ENCODE results near the gene RGS16.

RGS16 gene

DNA sequence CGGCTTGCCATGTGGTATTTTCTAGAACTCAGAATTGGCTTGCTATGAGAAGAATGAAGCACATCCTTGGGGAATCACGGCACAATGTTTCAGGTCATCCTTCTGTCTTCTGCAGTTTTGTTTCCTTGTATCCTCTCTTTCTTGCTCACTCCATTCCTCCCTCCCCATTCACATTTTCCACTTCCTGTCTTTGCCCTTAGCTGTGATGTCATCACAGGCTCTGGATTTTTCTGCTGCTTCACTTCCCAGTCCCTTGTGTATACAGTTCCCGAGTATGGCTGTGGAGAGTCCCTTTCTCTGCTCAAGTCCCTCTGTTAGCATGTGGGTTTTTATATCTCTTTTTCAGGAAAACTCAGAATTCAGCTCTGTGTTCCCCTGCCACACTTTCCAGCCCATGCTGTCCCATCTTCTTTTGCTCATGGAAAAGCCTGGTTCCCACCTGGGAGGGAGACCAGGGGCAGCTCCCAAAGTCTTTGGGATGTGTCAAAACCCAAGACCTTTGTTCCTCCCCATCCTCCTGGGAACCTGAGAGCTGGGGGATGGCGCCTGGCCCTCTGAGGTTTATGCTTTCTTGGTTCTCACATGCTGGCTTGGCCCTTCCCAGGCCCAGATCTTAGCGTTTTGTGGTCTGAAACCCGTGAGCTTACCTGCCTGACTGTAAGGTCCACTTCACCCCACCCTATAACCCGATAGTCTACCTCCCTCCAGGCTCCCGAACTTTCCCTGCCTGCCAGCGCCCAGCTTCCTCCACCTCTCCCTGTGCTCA lies 4.8 kb upstream of the RGS16 start:
- Mint-ChIP-seq H3K27me3 (peaks cover 8% of the 10 kb centered on the region), H3K9me3 (no peaks in the 10 kb centered on the region), H3K36me3 (no peaks in the 10 kb centered on the region), H3K4me1 (peaks cover 16% of the 10 kb centered on the region), H3K4me3 (no peak overlapping the region), H3K27ac (no peak overlapping the region)
- DNase-seq (ENCODE audit: low spot score in 2 of 2) (no peak), ATAC-seq (ENCODE audit: low read depth) (no peak)

DNA sequence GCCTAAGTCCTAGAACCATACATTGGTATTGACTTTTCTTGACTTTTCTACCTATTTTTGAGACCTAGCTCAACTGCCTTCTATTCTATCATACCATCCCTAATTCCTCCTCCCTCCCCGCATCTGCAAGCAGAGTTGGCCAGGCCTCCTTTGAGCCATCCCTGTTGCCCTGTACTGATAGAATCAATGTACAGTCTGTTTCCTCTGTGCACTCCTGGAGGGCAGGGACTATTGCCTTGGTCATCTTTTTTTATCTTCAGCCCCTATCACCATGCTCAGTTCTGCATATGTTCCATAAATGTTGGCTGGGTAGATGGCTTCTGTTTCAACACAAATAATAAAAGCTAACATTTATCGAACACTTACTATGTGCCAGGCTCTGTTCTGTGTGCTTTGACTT lies 4.0 kb upstream of the RGS16 start:
- ATAC-seq (ENCODE audit: low read depth) (no peak), DNase-seq (ENCODE audit: low spot score in 2 of 2) (no peak)
- H3K27me3 Mint-ChIP-seq = peaks cover 8% of the 10 kb centered on the region
- no peak overlapping the region for H3K27ac Mint-ChIP-seq
- peaks cover 20% of the 10 kb centered on the region for H3K4me1 Mint-ChIP-seq
- H3K9me3 Mint-ChIP-seq = no peaks in the 10 kb centered on the region
- H3K36me3 Mint-ChIP-seq = no peaks in the 10 kb centered on the region
- no peak overlapping the region for H3K4me3 Mint-ChIP-seq

- DNase-seq (ENCODE audit: low spot score in 2 of 2) = no peak
Measured at GRCh38 chr1:182607566-182607965, 3.4 kb upstream of the RGS16 start.

GRCh38 chr1:182603646-182604174 lies 479 bp downstream of the RGS16 start:
- H3K36me3 Mint-ChIP-seq = peaks cover 4% of the 10 kb centered on the region
- H3K27ac Mint-ChIP-seq = peak overlapping the region; percentile 66
- ATAC-seq (ENCODE audit: low read depth) (peak; percentile 5), DNase-seq (ENCODE audit: low spot score in 2 of 2) (no peak)
- no peaks in the 10 kb centered on the region for H3K27me3 Mint-ChIP-seq
- H3K4me3 Mint-ChIP-seq = peak overlapping the region; percentile 86
- H3K4me1 Mint-ChIP-seq = peaks cover 17% of the 10 kb centered on the region
- no peaks in the 10 kb centered on the region for H3K9me3 Mint-ChIP-seq

More at GRCh38 chr1:182607566-182607965, 3.4 kb upstream of the RGS16 start:
- H3K4me1 Mint-ChIP-seq = peaks cover 20% of the 10 kb centered on the region
- ATAC-seq (ENCODE audit: low read depth) = no peak
- H3K4me3 Mint-ChIP-seq = no peak overlapping the region
- H3K9me3 Mint-ChIP-seq = no peaks in the 10 kb centered on the region
- H3K36me3 Mint-ChIP-seq = no peaks in the 10 kb centered on the region
- no peak overlapping the region for H3K27ac Mint-ChIP-seq
- H3K27me3 Mint-ChIP-seq = peaks cover 8% of the 10 kb centered on the region

- Mint-ChIP-seq H3K9me3 (no peaks in the 10 kb centered on the region), H3K36me3 (peaks cover 4% of the 10 kb centered on the region), H3K4me1 (peaks cover 17% of the 10 kb centered on the region), H3K27me3 (no peaks in the 10 kb centered on the region), H3K27ac (peak overlapping the region; percentile 66), H3K4me3 (peak overlapping the region; percentile 86)
- DNase-seq (ENCODE audit: low spot score in 2 of 2) = no peak
- no peak for ATAC-seq (ENCODE audit: low read depth)
Measured at GRCh38 chr1:182602935-182603645, 1.1 kb downstream of the RGS16 start.

GRCh38 chr1:182601913-182602312 lies 2.3 kb downstream of the RGS16 start:
- no peak overlapping the region for H3K4me3 Mint-ChIP-seq
- H3K27ac Mint-ChIP-seq = no peak overlapping the region
- H3K27me3 Mint-ChIP-seq = no peaks in the 10 kb centered on the region
- peaks cover 4% of the 10 kb centered on the region for H3K36me3 Mint-ChIP-seq
- peaks cover 14% of the 10 kb centered on the region for H3K4me1 Mint-ChIP-seq
- H3K9me3 Mint-ChIP-seq = no peaks in the 10 kb centered on the region
- no peak for ATAC-seq (ENCODE audit: low read depth)
- no peak for DNase-seq (ENCODE audit: low spot score in 2 of 2)

GRCh38 chr1:182601416-182601786 lies 2.8 kb downstream of the RGS16 start:
- no peaks in the 10 kb centered on the region for H3K9me3 Mint-ChIP-seq
- no peak overlapping the region for H3K4me3 Mint-ChIP-seq
- peak; percentile 21 for ATAC-seq (ENCODE audit: low read depth)

GRCh38 chr1:182600745-182601415 lies 3.3 kb downstream of the RGS16 start:
- ATAC-seq (ENCODE audit: low read depth) (no peak), DNase-seq (ENCODE audit: low spot score in 2 of 2) (no peak)
- Mint-ChIP-seq H3K9me3 (no peaks in the 10 kb centered on the region), H3K27me3 (no peaks in the 10 kb centered on the region), H3K27ac (no peak overlapping the region), H3K36me3 (peaks cover 4% of the 10 kb centered on the region), H3K4me1 (peaks cover 14% of the 10 kb centered on the region), H3K4me3 (no peak overlapping the region)

More at GRCh38 chr1:182601416-182601786, 2.8 kb downstream of the RGS16 start:
- H3K36me3 Mint-ChIP-seq = peaks cover 4% of the 10 kb centered on the region
- H3K4me1 Mint-ChIP-seq = peaks cover 14% of the 10 kb centered on the region
- H3K27me3 Mint-ChIP-seq = no peaks in the 10 kb centered on the region
- peak; percentile 73 to 79 for DNase-seq (ENCODE audit: low spot score in 2 of 2)
- no peak overlapping the region for H3K27ac Mint-ChIP-seq

GRCh38 chr1:182600036-182600713 lies 4.0 kb downstream of the RGS16 start:
- no peaks in the 10 kb centered on the region for H3K9me3 Mint-ChIP-seq
- H3K27me3 Mint-ChIP-seq = no peaks in the 10 kb centered on the region
- H3K27ac Mint-ChIP-seq = no peak overlapping the region
- DNase-seq (ENCODE audit: low spot score in 2 of 2) (no peak), ATAC-seq (ENCODE audit: low read depth) (no peak)
- H3K36me3 Mint-ChIP-seq = peaks cover 4% of the 10 kb centered on the region
- no peak overlapping the region for H3K4me3 Mint-ChIP-seq
- peaks cover 16% of the 10 kb centered on the region for H3K4me1 Mint-ChIP-seq

GRCh38 chr1:182599339-182599738 lies 4.8 kb downstream of the RGS16 start:
- H3K27ac Mint-ChIP-seq = peak overlapping the region; percentile 39
- no peak overlapping the region for H3K4me3 Mint-ChIP-seq
- no peak for DNase-seq (ENCODE audit: low spot score in 2 of 2)

GRCh38 chr1:182598296-182598695 lies 5.9 kb downstream of the RGS16 start:
- Mint-ChIP-seq H3K27me3 (no peaks in the 10 kb centered on the region), H3K4me1 (peaks cover 2% of the 10 kb centered on the region), H3K27ac (no peak overlapping the region), H3K9me3 (no peaks in the 10 kb centered on the region), H3K36me3 (peaks cover 4% of the 10 kb centered on the region), H3K4me3 (no peak overlapping the region)
- no peak for DNase-seq (ENCODE audit: low spot score in 2 of 2)
- ATAC-seq (ENCODE audit: low read depth) = no peak

More at GRCh38 chr1:182599339-182599738, 4.8 kb downstream of the RGS16 start:
- Mint-ChIP-seq H3K9me3 (no peaks in the 10 kb centered on the region), H3K4me1 (peaks cover 11% of the 10 kb centered on the region), H3K36me3 (peaks cover 4% of the 10 kb centered on the region), H3K27me3 (no peaks in the 10 kb centered on the region)
- no peak for ATAC-seq (ENCODE audit: low read depth)

DNA sequence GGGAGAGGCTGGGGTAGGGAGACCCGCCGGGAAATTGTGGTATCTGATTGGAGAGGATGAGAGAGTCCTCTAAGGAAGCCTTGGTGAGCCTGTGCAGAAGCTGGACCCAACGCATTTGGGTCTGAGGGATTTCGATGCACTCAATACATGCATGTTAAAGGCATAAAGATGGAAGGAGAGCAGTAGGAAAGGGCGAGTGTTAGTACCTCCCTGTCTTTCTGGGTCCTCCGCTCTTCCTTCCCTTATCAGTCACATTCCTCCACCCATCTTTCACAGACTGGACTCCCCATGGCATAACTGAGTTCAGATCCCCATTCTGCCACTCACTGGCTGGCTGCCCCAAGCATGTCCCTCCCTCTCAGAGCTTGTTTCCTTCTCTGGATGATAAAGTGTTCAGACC lies 7.3 kb downstream of the RGS16 start:
- no peak overlapping the region for H3K27ac Mint-ChIP-seq
- no peaks in the 10 kb centered on the region for H3K27me3 Mint-ChIP-seq
- peaks cover 2% of the 10 kb centered on the region for H3K4me1 Mint-ChIP-seq
- H3K36me3 Mint-ChIP-seq = peaks cover 4% of the 10 kb centered on the region
- H3K9me3 Mint-ChIP-seq = no peaks in the 10 kb centered on the region
- H3K4me3 Mint-ChIP-seq = no peak overlapping the region
- no peak for ATAC-seq (ENCODE audit: low read depth)
- no peak for DNase-seq (ENCODE audit: low spot score in 2 of 2)

DNA sequence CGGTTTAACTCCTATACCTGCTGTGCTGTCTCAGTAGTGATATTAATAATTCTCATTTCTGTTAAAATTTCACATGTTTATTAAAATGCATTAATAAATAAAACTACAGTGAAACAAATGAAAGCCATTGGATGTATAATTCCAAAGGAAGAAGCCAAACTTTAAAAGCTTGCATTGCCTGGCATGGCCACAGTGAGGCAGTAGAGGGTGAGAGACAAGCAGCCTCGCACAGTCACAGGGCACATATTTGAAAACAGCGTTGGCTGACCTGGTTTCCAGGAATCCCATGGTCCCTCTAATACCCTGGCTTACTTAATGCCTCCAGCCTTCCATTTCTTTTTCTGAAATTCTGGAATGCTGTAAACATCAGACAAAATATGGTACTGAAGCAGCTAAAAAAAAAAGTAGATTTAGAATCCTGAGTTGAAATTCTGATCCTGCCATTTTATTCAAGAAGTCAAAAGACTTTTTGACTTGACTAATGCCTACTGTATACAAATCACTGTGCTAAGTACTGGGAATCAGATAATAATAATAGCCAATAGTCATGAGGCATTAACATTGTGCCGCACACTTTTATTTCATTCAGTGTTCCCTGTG lies 8.4 kb downstream of the RGS16 start:
- peak; percentile 47 to 62 for DNase-seq (ENCODE audit: low spot score in 2 of 2)
- peaks cover 4% of the 10 kb centered on the region for H3K36me3 Mint-ChIP-seq
- H3K4me1 Mint-ChIP-seq = peaks cover 2% of the 10 kb centered on the region
- ATAC-seq (ENCODE audit: low read depth) = peak; percentile 61
- no peak overlapping the region for H3K4me3 Mint-ChIP-seq
- no peaks in the 10 kb centered on the region for H3K9me3 Mint-ChIP-seq
- H3K27me3 Mint-ChIP-seq = no peaks in the 10 kb centered on the region
- H3K27ac Mint-ChIP-seq = no peak overlapping the region
